Glutamatergic neuron (in vitro differentiated cells): ENCODE data around the gene CCL7. TPM values are rescaled to one million over a fixed set of nuclear protein-coding genes. Genes with fewer than 3 reads are reported as not detected.
"Not testable (repeated sequence)": the region's sequence is repeated elsewhere in the genome, so short reads cannot be mapped to it uniquely, and the experiment has no call there.

ENCODE experiments used
- DNase-seq: peaks from one replicate; pipeline ENCODE4 v3.0.0; 2022
- H3K27ac Mint-ChIP-seq: one replicate; pipeline ENCODE4 v1.8.0; 2020; ENCODE audit warnings: mild to moderate bottlenecking, mixed read lengths, inconsistent platforms; ENCODE audit not compliant: unreplicated experiment
- H3K27me3 Mint-ChIP-seq: one replicate; pipeline ENCODE4 v1.8.0; 2020; ENCODE audit warnings: mild to moderate bottlenecking, moderate library complexity, mixed read lengths, inconsistent platforms; ENCODE audit not compliant: unreplicated experiment
- H3K36me3 Mint-ChIP-seq: one replicate; pipeline ENCODE4 v1.8.0; 2020; ENCODE audit warnings: mild to moderate bottlenecking, mixed read lengths, inconsistent platforms; ENCODE audit not compliant: unreplicated experiment
- H3K4me1 Mint-ChIP-seq: one replicate; pipeline ENCODE4 v1.8.0; 2020; ENCODE audit warnings: mild to moderate bottlenecking, low read depth, mixed read lengths, inconsistent platforms; ENCODE audit not compliant: unreplicated experiment
- H3K4me3 Mint-ChIP-seq: one replicate; pipeline ENCODE4 v1.8.0; 2020; ENCODE audit warnings: mild to moderate bottlenecking, mixed read lengths, inconsistent platforms; ENCODE audit not compliant: unreplicated experiment
- H3K9me3 Mint-ChIP-seq: one replicate; pipeline ENCODE4 v1.8.0; 2020; ENCODE audit warnings: mild to moderate bottlenecking, moderate library complexity, mixed read lengths, inconsistent platforms; ENCODE audit not compliant: unreplicated experiment
- total RNA-seq: library from RNA; stranded (reverse); fragmentation: NEBNext Ultra II Directional; extraction: Animal tissue kit (Norgen Biotek cat#: 25700); gene quantifications from one replicate; pipeline ENCODE4 v1.2.1, GENCODE V29; 2021; ENCODE audit not compliant: unreplicated experiment
- TF ChIP-seq, protein P1 (sequence below): fragments of 200-600 bp; sonication (generic); IDR thresholded peaks from one replicate; pipeline ENCODE4 v1.5.0; 2021; ENCODE audit not compliant: partially characterized antibody, unreplicated experiment

Gene CCL7
- total RNA-seq, 1 donor from 2014 or later: not detected

DNA sequence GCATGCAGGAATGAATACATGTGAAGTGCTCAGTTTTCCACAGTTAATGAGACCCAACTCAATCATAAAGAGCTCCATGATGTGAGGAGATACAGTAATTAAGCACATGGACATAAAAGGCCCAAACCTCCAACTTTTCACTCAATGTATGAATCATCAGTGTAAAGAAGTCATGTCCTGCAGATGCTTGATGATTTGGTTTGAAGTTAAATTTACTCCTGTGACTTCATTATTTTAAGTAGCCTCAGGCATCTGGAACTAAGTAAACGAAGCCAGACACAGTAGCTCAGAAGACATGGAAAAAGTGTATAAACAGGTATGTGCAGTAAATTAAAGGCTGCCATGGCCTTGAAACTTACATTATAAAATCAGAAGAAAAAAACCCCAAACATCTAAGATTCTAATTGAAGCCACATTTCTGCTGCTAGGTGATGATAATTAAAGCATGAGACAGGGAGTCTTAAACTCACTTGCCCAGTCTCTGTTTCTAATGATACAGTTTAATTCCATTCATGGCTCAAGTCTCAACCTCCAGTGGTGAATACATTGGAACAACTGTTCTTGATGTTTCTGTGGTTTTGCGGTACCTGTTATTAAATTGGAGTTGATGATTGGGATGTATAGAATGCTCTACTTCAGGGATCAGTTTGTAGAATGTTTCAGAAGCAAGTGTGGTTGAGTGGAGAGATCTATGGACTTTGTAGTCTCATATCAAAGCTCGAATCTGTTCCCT is 43.8 kb upstream of the CCL7 start:
- H3K27me3 Mint-ChIP-seq: peaks cover 4% of the 10 kb centered on the region
- H3K36me3 Mint-ChIP-seq: peaks cover 5% of the 10 kb centered on the region
- H3K4me1 Mint-ChIP-seq: no peaks in the 10 kb centered on the region

GRCh38 chr17:34226744-34227034 is 43.3 kb upstream of the CCL7 start:
- Mint-ChIP-seq H3K4me3 (no peak overlapping the region), H3K4me1 (no peaks in the 10 kb centered on the region), H3K9me3 (peaks cover 4% of the 10 kb centered on the region), H3K27ac (no peak overlapping the region), H3K27me3 (peaks cover 4% of the 10 kb centered on the region), H3K36me3 (peaks cover 5% of the 10 kb centered on the region)
- TF ChIP-seq, protein P1, sequence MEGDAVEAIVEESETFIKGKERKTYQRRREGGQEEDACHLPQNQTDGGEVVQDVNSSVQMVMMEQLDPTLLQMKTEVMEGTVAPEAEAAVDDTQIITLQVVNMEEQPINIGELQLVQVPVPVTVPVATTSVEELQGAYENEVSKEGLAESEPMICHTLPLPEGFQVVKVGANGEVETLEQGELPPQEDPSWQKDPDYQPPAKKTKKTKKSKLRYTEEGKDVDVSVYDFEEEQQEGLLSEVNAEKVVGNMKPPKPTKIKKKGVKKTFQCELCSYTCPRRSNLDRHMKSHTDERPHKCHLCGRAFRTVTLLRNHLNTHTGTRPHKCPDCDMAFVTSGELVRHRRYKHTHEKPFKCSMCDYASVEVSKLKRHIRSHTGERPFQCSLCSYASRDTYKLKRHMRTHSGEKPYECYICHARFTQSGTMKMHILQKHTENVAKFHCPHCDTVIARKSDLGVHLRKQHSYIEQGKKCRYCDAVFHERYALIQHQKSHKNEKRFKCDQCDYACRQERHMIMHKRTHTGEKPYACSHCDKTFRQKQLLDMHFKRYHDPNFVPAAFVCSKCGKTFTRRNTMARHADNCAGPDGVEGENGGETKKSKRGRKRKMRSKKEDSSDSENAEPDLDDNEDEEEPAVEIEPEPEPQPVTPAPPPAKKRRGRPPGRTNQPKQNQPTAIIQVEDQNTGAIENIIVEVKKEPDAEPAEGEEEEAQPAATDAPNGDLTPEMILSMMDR: no peak
- DNase-seq: no peak

More for the DNA sequence above, 43.8 kb upstream of the CCL7 start:
- H3K4me3 Mint-ChIP-seq: no peak overlapping the region
- peaks cover 4% of the 10 kb centered on the region for H3K9me3 Mint-ChIP-seq
- DNase-seq: no peak
- TF ChIP-seq, protein P1: no peak
- no peak overlapping the region for H3K27ac Mint-ChIP-seq

GRCh38 chr17:34227293-34227692 is 42.7 kb upstream of the CCL7 start:
- not testable (repeated sequence) for H3K36me3 Mint-ChIP-seq, H3K4me3 Mint-ChIP-seq, H3K4me1 Mint-ChIP-seq, H3K27me3 Mint-ChIP-seq, H3K27ac Mint-ChIP-seq, H3K9me3 Mint-ChIP-seq, DNase-seq

- H3K27me3 Mint-ChIP-seq: peaks cover 3% of the 10 kb centered on the region
- H3K4me1 Mint-ChIP-seq: no peaks in the 10 kb centered on the region
These were observed 42.3 kb upstream of the CCL7 start for GRCh38 chr17:34227707-34228106.

GRCh38 chr17:34228781-34229180 is 41.2 kb upstream of the CCL7 start:
- TF ChIP-seq, protein P1: no peak
- H3K9me3 Mint-ChIP-seq: peaks cover 5% of the 10 kb centered on the region

More at GRCh38 chr17:34227707-34228106, 42.3 kb upstream of the CCL7 start:
- TF ChIP-seq, protein P1: no peak
- H3K36me3 Mint-ChIP-seq: peaks cover 5% of the 10 kb centered on the region
- peaks cover 4% of the 10 kb centered on the region for H3K9me3 Mint-ChIP-seq
- H3K27ac Mint-ChIP-seq: no peak overlapping the region
- DNase-seq: no peak
- no peak overlapping the region for H3K4me3 Mint-ChIP-seq

More at GRCh38 chr17:34228781-34229180, 41.2 kb upstream of the CCL7 start:
- H3K4me1 Mint-ChIP-seq: no peaks in the 10 kb centered on the region
- peaks cover 3% of the 10 kb centered on the region for H3K27me3 Mint-ChIP-seq
- H3K36me3 Mint-ChIP-seq: peaks cover 5% of the 10 kb centered on the region
- H3K27ac Mint-ChIP-seq: no peak overlapping the region
- no peak for DNase-seq
- no peak overlapping the region for H3K4me3 Mint-ChIP-seq
